B cell (primary cell): ENCODE results near the gene PTCD3. TPM values are rescaled to one million over a fixed set of nuclear protein-coding genes. Genes with fewer than 3 reads are reported as not detected.

Experiments used
- ATAC-seq: fragments of 200-7000 bp; cut with Tn5 transposase; one replicate; pipeline ENCODE4 v1.10.0; 2021; ENCODE audit warnings: low read depth, mild to moderate bottlenecking, moderate number of reproducible peaks, moderate library complexity
- CTCF ChIA-PET: fragments of 350-600 bp; sonication (Branson Sonifier 250); formaldehyde crosslinking; loops from one replicate; lab custom pipeline; 2021; ENCODE audit warnings: antibody characterized with exemption, inconsistent platforms; lab: Charles Lee
- POLR2A ChIA-PET: fragments of 350-600 bp; sonication (Branson Sonifier 250); formaldehyde crosslinking; loops from one replicate; lab custom pipeline; 2021; ENCODE audit warnings: antibody characterized with exemption; lab: Charles Lee
- DNase-seq: peaks from one replicate; pipeline ENCODE4 v3.0.0; 2013
- H2AFZ ChIP-seq: 2 replicates; pipeline ENCODE4 v1.6.1; 2012; ENCODE audit warnings: mild to moderate bottlenecking, low read depth, low read length; ENCODE audit not compliant: insufficient read depth, poor library complexity, severe bottlenecking
- H3K27ac ChIP-seq, 2 donors: 1 replicate in 1 of 2; 2 replicates in 1 of 2; pipeline ENCODE4 v1.5.1; 2012 to 2013; ENCODE audit warnings: low read length in 2 of 2, mild to moderate bottlenecking in 2 of 2, moderate library complexity in 1 of 2
- H3K27me3 ChIP-seq, 4 experiments: fragments of 200-600 bp in 1 of 4; sonication (generic) in 1 of 4; replicated peaks in 1 of 4; 1 replicate in 2 of 4; 2 replicates in 2 of 4; pipeline versions ENCODE4 v1.6.1 to v1.7.0; 2013 to 2016; ENCODE audit warnings: low read length in 3 of 4, mild to moderate bottlenecking in 2 of 4, mixed read lengths in 1 of 4, moderate library complexity in 1 of 4; ENCODE audit not compliant: insufficient read depth in 4 of 4, control insufficient read depth in 3 of 4; ENCODE audit errors: control extremely low read depth in 1 of 4
- H3K36me3 ChIP-seq, 2 experiments: replicated peaks in 1 of 2; 1 replicate in 1 of 2; 2 replicates in 1 of 2; pipeline versions ENCODE4 v1.6.1 to v1.7.1; 2013; ENCODE audit warnings: low read length in 1 of 2; ENCODE audit not compliant: insufficient read depth in 2 of 2, control insufficient read depth in 1 of 2; ENCODE audit errors: control extremely low read depth in 1 of 2, extremely low read depth in 1 of 2
- H3K4me1 ChIP-seq, 2 donors: fragments of 200-600 bp in 1 of 2; sonication (generic) in 1 of 2; 1 replicate in 1 of 2; 2 replicates in 1 of 2; pipeline versions ENCODE4 v1.5.1 to v1.6.1; 2013 to 2017; ENCODE audit warnings: low read length in 2 of 2; ENCODE audit not compliant: control insufficient read depth in 2 of 2, insufficient read depth in 2 of 2
- H3K4me2 ChIP-seq: replicated peaks from 2 replicates; pipeline ENCODE3; 2012; ENCODE audit warnings: mild to moderate bottlenecking, low read depth, low read length; ENCODE audit not compliant: poor library complexity, severe bottlenecking
- H3K4me3 ChIP-seq, 5 experiments: fragments of 200-600 bp in 1 of 5; sonication (generic) in 1 of 5; 1 replicate in 3 of 5; 2 replicates in 2 of 5; pipeline versions ENCODE4 v1.5.1 to v1.7.0; 2011 to 2016; ENCODE audit warnings: low read length in 4 of 5, mild to moderate bottlenecking in 4 of 5, low read depth in 2 of 5, control low read depth in 1 of 5, moderate library complexity in 1 of 5; ENCODE audit not compliant: insufficient read depth in 1 of 5; ENCODE audit errors: control extremely low read depth in 1 of 5, extremely low read depth in 1 of 5
- H3K79me2 ChIP-seq: fragments of 200-600 bp; sonication (generic); one replicate; pipeline ENCODE4 v1.6.0; 2016; ENCODE audit warnings: low read length; ENCODE audit not compliant: control insufficient read depth, insufficient read depth
- H3K9ac ChIP-seq: fragments of 200-600 bp; sonication (generic); 2 replicates; pipeline ENCODE4 v1.6.1; 2017; ENCODE audit warnings: mild to moderate bottlenecking, low read length, moderate library complexity
- H3K9me3 ChIP-seq, 3 donors: one replicate each; pipeline versions ENCODE4 v1.6.1 to v1.7.1; 2013; ENCODE audit warnings: low read length in 2 of 3; ENCODE audit not compliant: control insufficient read depth in 2 of 3, insufficient read depth in 1 of 3; ENCODE audit errors: control extremely low read depth in 1 of 3
- H4K20me1 ChIP-seq: 2 replicates; pipeline ENCODE4 v1.6.0; 2012; ENCODE audit warnings: mild to moderate bottlenecking, low read length; ENCODE audit not compliant: insufficient read depth, control insufficient read depth, poor library complexity, severe bottlenecking
- H3K27ac Mint-ChIP-seq: one replicate; pipeline ENCODE4 v1.8.0; 2021; ENCODE audit warnings: mixed read lengths
- H3K27me3 Mint-ChIP-seq: one replicate; pipeline ENCODE4 v1.8.0; 2021; ENCODE audit warnings: mixed read lengths
- H3K4me1 Mint-ChIP-seq: one replicate; pipeline ENCODE4 v1.8.0; 2021; ENCODE audit warnings: mixed read lengths
- H3K4me3 Mint-ChIP-seq: one replicate; pipeline ENCODE4 v1.8.0; 2021; ENCODE audit warnings: mixed read lengths
- H3K9me3 Mint-ChIP-seq: one replicate; pipeline ENCODE4 v1.8.0; 2022; ENCODE audit warnings: mixed read lengths; ENCODE audit not compliant: insufficient read depth
- EZH2 ChIP-seq: IDR thresholded peaks from 2 replicates; pipeline ENCODE4 v1.6.1; 2012; ENCODE audit warnings: borderline replicate concordance, low read depth, mild to moderate bottlenecking, moderate library complexity, low read length; ENCODE audit not compliant: insufficient read depth, poor library complexity, severe bottlenecking
- WGBS: methylation state at CpG from one replicate; pipeline ENCODE4 v1.1.5; 2013; ENCODE audit warnings: missing lambda C conversion rate; ENCODE audit not compliant: insufficient coverage; 5-methylcytosine and 5-hydroxymethylcytosine counted together
- intact Hi-C: fragments of 100-400 bp; cut with micrococcal nuclease; formaldehyde crosslinking; loops from one replicate; pipeline ENCODE4 v1.10.0; 2022
- polyA plus RNA-seq: library from polyadenylated mRNA; depleted of rRNA; stranded (reverse); fragments of >200 nt; gene quantifications from 2 replicates; pipeline ENCODE4 v1.2.3, GENCODE V29; 2012
- total RNA-seq, 2 donors: library from RNA; stranded (reverse); fragments of 120-200 nt in 1 of 2; gene quantifications; 1 replicate in 1 of 2; 2 replicates in 1 of 2; pipeline versions ENCODE4 v1.2.3 to v1.2.4, GENCODE V29; 2013 to 2022
- TF ChIP-seq, protein P1 (sequence below): fragments of 200-600 bp; IDR thresholded peaks from one replicate; pipeline ENCODE4 v1.8.0; 2022; ENCODE audit warnings: antibody characterized with exemption, mild to moderate bottlenecking

PTCD3 gene
- total and polyA plus RNA-seq, 2 donors (not counting 1 experiment from before 2014, with no cell fraction given), result 61.4 to 174 TPM

DNA sequence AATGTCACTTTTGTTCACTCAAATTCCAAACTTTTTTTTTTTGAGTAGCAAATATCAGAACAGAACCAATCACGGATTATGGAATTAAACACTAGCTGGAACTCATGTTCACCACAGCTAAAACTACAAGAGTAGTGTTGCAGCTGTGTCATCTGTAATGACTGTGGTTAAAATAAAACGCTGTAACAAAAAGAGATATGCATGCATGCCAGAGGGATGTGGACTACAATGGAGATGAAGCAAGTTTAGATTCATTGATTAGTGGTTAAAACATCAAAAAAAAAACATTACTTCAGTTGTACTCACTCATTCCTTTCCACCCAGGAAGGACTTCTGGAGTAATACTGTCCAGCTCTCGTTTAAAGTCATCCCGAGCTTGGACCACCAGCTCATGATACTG lies 52.3 kb downstream of the PTCD3 start:
- ChIA-PET CTCF (no interaction called here), POLR2A (no interaction called here)
- H3K79me2 ChIP-seq, result no peaks in the 10 kb centered on the region
- H3K9me3 Mint-ChIP-seq, result no peaks in the 10 kb centered on the region
- no peak overlapping the region for H3K27ac Mint-ChIP-seq
- H3K27me3 Mint-ChIP-seq, result no peaks in the 10 kb centered on the region
- DNase-seq, result no peak
- H3K4me1 ChIP-seq, result no peaks in the 10 kb centered on the region
- H3K4me3 Mint-ChIP-seq, result no peak overlapping the region
- peaks cover 5 to 81% of the 10 kb centered on the region in 2 experiments for H3K36me3 ChIP-seq
- no peak overlapping the region for H3K27ac ChIP-seq
- intact Hi-C loops, result no loop called here
- TF ChIP-seq, protein P1, sequence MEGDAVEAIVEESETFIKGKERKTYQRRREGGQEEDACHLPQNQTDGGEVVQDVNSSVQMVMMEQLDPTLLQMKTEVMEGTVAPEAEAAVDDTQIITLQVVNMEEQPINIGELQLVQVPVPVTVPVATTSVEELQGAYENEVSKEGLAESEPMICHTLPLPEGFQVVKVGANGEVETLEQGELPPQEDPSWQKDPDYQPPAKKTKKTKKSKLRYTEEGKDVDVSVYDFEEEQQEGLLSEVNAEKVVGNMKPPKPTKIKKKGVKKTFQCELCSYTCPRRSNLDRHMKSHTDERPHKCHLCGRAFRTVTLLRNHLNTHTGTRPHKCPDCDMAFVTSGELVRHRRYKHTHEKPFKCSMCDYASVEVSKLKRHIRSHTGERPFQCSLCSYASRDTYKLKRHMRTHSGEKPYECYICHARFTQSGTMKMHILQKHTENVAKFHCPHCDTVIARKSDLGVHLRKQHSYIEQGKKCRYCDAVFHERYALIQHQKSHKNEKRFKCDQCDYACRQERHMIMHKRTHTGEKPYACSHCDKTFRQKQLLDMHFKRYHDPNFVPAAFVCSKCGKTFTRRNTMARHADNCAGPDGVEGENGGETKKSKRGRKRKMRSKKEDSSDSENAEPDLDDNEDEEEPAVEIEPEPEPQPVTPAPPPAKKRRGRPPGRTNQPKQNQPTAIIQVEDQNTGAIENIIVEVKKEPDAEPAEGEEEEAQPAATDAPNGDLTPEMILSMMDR, result no peak
- TF ChIP-seq EZH2, result no peak
- no peak overlapping the region for H2AFZ ChIP-seq
- H3K4me1 Mint-ChIP-seq, result no peaks in the 10 kb centered on the region
- no peaks in the 10 kb centered on the region for H4K20me1 ChIP-seq
- no peaks in the 10 kb centered on the region for H3K27me3 ChIP-seq
- no peak overlapping the region for H3K4me3 ChIP-seq
- no CpG with 5 or more reads among the region's 4 CpGs for WGBS
- no peaks in the 10 kb centered on the region for H3K9me3 ChIP-seq
- no peak overlapping the region for H3K4me2 ChIP-seq
- no peak overlapping the region for H3K9ac ChIP-seq
- ATAC-seq, result no peak

DNA sequence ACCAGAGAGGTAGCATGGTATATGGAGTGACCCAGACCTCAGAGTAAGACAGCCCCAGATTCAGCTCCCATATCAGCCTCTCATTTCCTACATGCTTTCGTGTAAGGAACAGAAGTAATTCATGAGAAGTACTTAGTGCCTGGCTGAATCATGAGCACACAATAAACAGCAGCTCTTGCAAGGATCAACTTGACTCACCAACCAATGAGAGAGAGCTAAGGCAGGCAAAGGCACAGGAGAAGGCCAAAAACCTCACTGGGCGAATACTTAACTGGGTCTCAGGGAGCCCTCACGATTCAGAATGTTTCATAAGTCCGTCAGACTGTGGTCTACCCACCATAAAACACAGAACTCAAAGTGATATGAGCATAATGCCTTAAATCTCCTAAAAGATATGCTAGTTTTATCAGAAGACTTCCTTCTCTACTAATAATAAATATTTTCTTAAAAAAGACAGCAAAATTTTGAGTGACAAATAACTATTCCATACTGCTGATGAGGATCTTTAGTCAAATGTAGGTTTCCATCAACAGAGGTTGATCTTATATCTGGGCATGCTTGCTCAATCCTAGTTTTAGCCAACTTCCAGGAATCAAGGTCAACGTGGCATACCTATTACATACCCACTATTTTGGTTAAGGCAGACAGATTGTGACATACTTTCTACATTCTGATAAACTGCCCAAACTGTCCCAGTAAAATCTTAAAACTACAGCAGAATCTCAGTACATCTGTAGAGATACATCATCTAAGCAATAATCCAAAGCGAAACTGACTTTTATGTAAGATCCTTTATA lies 54.3 kb downstream of the PTCD3 start:
- no peaks in the 10 kb centered on the region for H3K9me3 Mint-ChIP-seq
- Histone ChIP-seq H3K4me1 (no peaks in the 10 kb centered on the region), H3K27me3 (no peaks in the 10 kb centered on the region), H4K20me1 (no peaks in the 10 kb centered on the region), H3K36me3 (peaks cover 5 to 84% of the 10 kb centered on the region in 2 experiments), H3K4me2 (no peak overlapping the region), H3K79me2 (no peaks in the 10 kb centered on the region), H3K4me3 (no peak overlapping the region), H3K9me3 (no peaks in the 10 kb centered on the region), H3K9ac (no peak overlapping the region), H3K27ac (no peak overlapping the region), H2AFZ (no peak overlapping the region)
- CTCF ChIA-PET, result no interaction called here
- ATAC-seq, result no peak
- no peaks in the 10 kb centered on the region for H3K4me1 Mint-ChIP-seq
- no peak for TF ChIP-seq EZH2
- TF ChIP-seq, protein P1, result no peak
- POLR2A ChIA-PET, result interaction anchor here (0.7 kb wide), 1 partner anchor 33 kb away, joined by 3 read pairs; no protein-coding TSS in a partner anchor
- no peak overlapping the region for H3K4me3 Mint-ChIP-seq
- no peak overlapping the region for H3K27ac Mint-ChIP-seq
- whole genome bisulfite sequencing, result 100% methylated on average over 1 of the region's 6 CpGs
- no peaks in the 10 kb centered on the region for H3K27me3 Mint-ChIP-seq
- intact Hi-C loops, result no loop called here
- DNase-seq, result no peak
